DOHH2 (cell line): ENCODE results near the gene SLC23A3.

Experiments used
- CTCF ChIP-seq: fragments of 200-600 bp; sonication (generic); IDR thresholded peaks from one replicate; pipeline ENCODE4 v1.5.1; 2014; ENCODE audit warnings: antibody characterized with exemption, mild to moderate bottlenecking, low read depth, low read length; ENCODE audit not compliant: poor library complexity, severe bottlenecking
- EZH2phosphoT487 ChIP-seq: fragments of 200-600 bp; sonication (generic); IDR thresholded peaks from 2 replicates; pipeline ENCODE4 v1.6.1; 2017; ENCODE audit warnings: borderline replicate concordance, mild to moderate bottlenecking, antibody characterized with exemption, low read length, moderate library complexity, mixed read lengths

DNA sequence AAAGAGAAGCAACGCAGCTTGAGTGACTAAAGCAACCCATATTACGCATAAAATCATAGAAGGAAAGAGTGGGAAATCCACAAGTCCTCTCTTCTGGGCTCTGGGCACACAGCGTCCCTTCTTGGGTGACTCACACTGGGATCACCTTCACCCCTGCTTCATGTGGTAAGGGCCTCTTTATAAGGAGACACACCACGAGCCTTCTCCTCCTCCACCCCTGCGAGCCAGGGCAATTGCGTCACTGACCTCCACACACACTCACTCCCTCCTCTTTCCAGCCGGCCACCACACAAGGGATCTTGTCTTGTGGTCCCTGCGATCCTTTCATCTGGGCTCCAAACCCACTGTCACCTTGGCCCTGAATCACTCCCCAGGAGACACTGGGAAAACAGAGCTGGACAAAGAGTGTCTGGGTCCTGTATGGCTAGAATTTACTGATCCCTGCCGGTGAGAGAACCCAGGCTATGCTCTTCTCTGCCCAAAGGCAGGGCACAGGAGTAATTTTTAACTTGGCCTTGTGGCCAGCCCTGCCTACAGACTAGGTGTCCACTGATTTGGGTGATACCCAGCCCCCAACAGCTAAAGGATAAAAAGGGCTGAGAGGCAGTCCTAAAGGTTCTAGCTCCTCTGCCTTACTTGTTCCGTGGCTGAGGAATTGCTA is 44.5 kb downstream of the SLC23A3 start:
- TF ChIP-seq CTCF: no peak
- no peak for TF ChIP-seq EZH2phosphoT487
